Raji (cell line): Measurements from ENCODE around the gene TPM2.

Experiments
- POLR2A ChIP-seq: IDR thresholded peaks from 2 replicates; pipeline ENCODE4 v1.6.1; 2011; ENCODE audit warnings: low read depth, low read length, control low read depth; ENCODE audit not compliant: insufficient read depth

Gene TPM2

GRCh38 chr9:35706951-35707350, 17.2 kb upstream of the TPM2 start:
- TF ChIP-seq POLR2A: no peak

- TF ChIP-seq POLR2A: no peak
Observed at GRCh38 chr9:35705836-35706430, 16.2 kb upstream of the TPM2 start.

DNA sequence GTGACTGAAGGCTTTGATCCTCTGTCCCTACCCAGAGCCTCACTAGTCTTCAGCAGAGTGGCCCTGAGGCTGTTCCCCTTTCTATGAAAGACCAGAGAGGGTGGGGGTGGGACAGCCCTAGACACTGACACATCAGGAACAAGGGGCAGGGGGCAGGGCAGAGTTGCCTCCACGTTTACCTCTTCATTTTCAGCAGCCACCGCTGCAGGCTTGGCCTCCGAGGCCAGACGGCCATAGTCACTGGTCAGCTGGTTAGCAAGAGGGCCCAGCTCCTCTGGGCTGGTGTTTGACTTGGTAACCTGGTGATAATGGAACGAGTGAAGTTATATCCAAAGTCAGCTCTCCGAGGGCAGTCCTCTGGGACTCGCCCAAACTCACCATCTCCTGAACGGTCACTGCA, 15.6 kb upstream of the TPM2 start:
- no peak for TF ChIP-seq POLR2A

GRCh38 chr9:35703906-35704672, 14.4 kb upstream of the TPM2 start:
- TF ChIP-seq POLR2A: no peak

GRCh38 chr9:35702696-35703095, 13.0 kb upstream of the TPM2 start:
- TF ChIP-seq POLR2A: no peak

- TF ChIP-seq POLR2A: no peak
Observed at GRCh38 chr9:35700942-35701341, 11.2 kb upstream of the TPM2 start.

DNA sequence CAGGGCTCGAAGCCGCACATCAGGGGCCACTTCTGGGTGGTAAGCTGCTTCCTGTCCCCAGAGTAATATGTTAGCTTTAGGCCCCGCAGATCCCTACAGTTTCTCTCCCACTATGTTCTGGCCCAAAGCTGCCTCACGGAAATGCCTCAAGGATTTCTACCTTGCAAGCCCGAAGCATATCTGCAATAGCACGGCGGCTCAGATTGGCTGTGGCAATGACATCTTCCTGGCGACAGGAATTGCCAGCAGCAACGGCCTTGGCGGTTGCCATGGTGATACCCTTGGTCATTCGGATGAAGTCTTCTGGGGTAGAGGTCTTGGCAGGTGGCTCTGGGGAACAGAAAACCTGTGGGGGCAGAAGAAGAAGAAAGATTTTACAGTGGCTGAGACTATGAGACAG, 10.3 kb upstream of the TPM2 start:
- no peak for TF ChIP-seq POLR2A

- no peak for TF ChIP-seq POLR2A
Observed at GRCh38 chr9:35698231-35698630, 8.5 kb upstream of the TPM2 start.

- TF ChIP-seq POLR2A: no peak
Observed at GRCh38 chr9:35697486-35697885, 7.8 kb upstream of the TPM2 start.

DNA sequence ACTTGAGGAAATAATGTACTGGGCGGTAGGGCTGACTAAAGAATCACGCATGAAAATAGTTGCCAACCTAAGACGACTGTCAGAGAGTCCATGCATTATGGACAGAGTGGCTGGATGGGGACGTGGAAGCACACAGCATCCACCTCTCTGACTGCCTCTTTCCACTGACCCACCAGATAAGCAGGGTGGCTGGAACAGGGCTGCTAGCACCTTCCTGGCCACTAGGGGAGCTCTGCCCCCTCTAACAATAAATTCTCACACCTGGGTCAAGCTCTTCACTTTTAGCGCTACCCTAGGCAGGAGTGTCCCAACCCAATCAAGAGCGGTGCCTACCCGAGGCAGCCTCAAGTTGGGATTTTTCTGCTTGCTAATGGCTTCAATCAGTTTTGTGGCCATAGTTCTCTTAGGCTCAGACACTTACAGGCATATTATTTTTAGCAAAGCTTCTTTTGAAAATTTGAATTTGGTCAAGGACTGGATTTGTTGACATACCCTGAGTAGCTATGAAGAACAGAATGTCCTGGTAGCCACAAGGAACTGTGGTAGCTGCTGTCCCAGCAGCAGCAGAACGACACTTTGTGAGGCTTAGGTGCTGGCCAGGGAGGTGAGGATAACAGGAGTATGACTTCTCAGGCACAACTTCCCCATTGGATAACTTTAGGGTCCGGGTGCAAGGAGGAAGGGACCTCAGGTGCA, 6.9 kb upstream of the TPM2 start:
- TF ChIP-seq POLR2A: no peak

GRCh38 chr9:35695943-35696401, 6.2 kb upstream of the TPM2 start:
- TF ChIP-seq POLR2A: no peak

GRCh38 chr9:35691757-35692301, 2.1 kb upstream of the TPM2 start:
- no peak for TF ChIP-seq POLR2A

GRCh38 chr9:35691334-35691650, 1.6 kb upstream of the TPM2 start:
- TF ChIP-seq POLR2A: no peak

DNA sequence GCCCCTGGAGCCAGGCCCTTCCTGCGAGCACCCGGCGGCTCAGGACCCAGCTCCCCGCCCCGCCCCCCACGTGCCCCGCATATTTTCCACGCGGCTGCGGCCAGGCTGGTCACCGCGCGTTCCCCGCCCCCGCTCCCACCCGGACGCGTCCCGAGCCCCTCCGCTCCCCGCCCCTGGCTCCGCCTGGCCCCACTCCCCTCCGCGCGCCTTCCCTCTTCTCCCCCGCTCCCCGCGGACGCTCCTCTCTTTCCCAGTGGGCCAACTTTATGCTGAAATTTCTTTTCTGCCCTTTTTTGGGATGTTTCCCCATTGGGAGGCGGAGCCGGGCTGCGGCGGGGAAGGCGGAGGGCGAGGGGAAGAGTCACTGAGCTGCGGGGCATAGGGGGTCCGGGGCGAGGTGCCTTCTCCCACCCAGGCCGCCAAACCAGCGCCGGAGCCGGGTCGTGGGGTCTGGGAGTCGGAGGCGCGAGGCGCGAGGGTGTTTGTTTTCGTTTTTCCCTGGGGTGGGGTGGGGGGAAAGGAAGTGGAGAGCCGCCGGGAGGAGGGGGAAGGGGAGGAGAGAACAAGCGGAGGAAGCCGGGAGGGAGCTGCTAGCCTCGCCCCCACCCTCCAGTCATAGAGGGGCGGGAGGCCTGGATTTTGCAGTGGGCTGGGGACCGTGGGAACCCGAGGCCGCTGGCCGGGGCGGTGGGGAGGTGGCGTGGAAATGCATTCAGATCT, 1.0 kb upstream of the TPM2 start:
- TF ChIP-seq POLR2A: no peak

DNA sequence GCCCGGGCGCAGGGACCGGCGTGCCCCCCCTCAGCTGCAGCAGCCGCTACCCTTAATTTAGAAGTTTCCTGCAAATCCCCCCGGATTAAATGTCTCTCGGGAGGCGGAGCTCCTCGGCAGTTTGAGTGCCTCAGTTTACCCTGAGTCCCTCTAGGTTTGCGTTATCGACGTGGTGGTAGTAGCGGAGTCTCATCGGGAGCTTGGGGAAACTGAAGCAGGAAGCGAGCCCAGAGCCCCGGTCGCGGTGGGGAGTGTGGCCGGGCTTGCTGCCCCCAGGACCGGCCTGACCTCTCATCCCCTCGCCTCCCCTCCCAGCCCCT, 529 bp upstream of the TPM2 start:
- TF ChIP-seq POLR2A: no peak
